ENCODE results near the gene MMP13. TPM values are rescaled to one million over a fixed set of nuclear protein-coding genes. Genes with fewer than 3 reads are reported as not detected.
"Not testable (repeated sequence)": the region's sequence is repeated elsewhere in the genome, so short reads cannot be mapped to it uniquely, and the experiment has no call there.

MMP13 gene
- total RNA-seq (2021; ENCODE audit: unreplicated experiment) (0.15 TPM), Bru-seq, nascent RNA (not detected), BruChase-seq, experiment 1, labeled RNA remaining after a 2-hour chase (percentile 7 among the genes with signal in this experiment), BruChase-seq, experiment 2, labeled RNA remaining after a 6-hour chase (not detected)
- not detected for polyA plus RNA-seq (2012; ENCODE audit: insufficient read length)
- long read RNA-seq: 0 reads

DNA sequence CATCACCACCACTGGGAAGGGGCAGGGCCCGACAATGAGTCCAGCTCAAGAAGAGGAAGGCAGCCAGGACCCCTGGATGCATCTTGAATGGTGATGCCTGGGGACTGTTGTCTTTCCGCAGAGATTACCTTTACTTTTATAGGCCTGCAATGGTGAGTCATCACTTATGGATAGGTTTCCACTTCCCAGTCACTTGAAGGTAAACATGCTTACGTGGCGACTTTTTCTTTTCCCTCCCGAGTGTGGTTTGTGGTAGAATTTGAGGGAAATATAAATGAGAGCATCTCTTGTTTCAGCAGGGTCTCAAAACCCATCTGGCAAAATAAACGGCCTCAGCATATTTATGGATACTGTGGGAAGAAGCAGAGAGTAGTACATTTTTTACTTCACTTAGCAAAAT, at the start of gene MMP13:
Gene MMP13, minus strand, starts transcription at position 109 of the 400 bp plus-strand sequence. Its CDS starts 27 bp downstream, at position 82.
- no peak for ATAC-seq
- DNase-seq (ENCODE audit: low read depth, low spot score): no peak
- POLR2A ChIA-PET: no interaction called here
- BruUV-seq (replicated peaks): no TSS peak
- intact Hi-C loops (cut with micrococcal nuclease; ENCODE audit: unreplicated experiment): no loop called here
- no peaks in the 10 kb centered on the region; the same call in 1 of the 2 replicates for H3K27me3 ChIP-seq (ENCODE audit: control insufficient read depth, insufficient read depth, low read length)
- in situ Hi-C loops (cut with HindIII; ENCODE audit: low pct_unique_long_range_greater_than_20kb, low sequenced_read_pairs): no loop called here
- no peak for TF ChIP-seq TCF7L2 (IDR thresholded peaks at IDR 0.05; ENCODE audit: low read depth, low read length)
- TF ChIP-seq, protein P1, sequence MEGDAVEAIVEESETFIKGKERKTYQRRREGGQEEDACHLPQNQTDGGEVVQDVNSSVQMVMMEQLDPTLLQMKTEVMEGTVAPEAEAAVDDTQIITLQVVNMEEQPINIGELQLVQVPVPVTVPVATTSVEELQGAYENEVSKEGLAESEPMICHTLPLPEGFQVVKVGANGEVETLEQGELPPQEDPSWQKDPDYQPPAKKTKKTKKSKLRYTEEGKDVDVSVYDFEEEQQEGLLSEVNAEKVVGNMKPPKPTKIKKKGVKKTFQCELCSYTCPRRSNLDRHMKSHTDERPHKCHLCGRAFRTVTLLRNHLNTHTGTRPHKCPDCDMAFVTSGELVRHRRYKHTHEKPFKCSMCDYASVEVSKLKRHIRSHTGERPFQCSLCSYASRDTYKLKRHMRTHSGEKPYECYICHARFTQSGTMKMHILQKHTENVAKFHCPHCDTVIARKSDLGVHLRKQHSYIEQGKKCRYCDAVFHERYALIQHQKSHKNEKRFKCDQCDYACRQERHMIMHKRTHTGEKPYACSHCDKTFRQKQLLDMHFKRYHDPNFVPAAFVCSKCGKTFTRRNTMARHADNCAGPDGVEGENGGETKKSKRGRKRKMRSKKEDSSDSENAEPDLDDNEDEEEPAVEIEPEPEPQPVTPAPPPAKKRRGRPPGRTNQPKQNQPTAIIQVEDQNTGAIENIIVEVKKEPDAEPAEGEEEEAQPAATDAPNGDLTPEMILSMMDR (IDR thresholded peaks at IDR 0.05): no peak
- TF ChIP-seq POLR2AphosphoS5 (IDR thresholded peaks at IDR 0.05; ENCODE audit: low read depth, low read length): no peak
- no peak for TF ChIP-seq SIN3A (IDR thresholded peaks at IDR 0.05; ENCODE audit: borderline replicate concordance, insufficient read depth, low read depth, low read length)
- TF ChIP-seq, protein P2, sequence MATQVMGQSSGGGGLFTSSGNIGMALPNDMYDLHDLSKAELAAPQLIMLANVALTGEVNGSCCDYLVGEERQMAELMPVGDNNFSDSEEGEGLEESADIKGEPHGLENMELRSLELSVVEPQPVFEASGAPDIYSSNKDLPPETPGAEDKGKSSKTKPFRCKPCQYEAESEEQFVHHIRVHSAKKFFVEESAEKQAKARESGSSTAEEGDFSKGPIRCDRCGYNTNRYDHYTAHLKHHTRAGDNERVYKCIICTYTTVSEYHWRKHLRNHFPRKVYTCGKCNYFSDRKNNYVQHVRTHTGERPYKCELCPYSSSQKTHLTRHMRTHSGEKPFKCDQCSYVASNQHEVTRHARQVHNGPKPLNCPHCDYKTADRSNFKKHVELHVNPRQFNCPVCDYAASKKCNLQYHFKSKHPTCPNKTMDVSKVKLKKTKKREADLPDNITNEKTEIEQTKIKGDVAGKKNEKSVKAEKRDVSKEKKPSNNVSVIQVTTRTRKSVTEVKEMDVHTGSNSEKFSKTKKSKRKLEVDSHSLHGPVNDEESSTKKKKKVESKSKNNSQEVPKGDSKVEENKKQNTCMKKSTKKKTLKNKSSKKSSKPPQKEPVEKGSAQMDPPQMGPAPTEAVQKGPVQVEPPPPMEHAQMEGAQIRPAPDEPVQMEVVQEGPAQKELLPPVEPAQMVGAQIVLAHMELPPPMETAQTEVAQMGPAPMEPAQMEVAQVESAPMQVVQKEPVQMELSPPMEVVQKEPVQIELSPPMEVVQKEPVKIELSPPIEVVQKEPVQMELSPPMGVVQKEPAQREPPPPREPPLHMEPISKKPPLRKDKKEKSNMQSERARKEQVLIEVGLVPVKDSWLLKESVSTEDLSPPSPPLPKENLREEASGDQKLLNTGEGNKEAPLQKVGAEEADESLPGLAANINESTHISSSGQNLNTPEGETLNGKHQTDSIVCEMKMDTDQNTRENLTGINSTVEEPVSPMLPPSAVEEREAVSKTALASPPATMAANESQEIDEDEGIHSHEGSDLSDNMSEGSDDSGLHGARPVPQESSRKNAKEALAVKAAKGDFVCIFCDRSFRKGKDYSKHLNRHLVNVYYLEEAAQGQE (IDR thresholded peaks at IDR 0.05; ENCODE audit: insufficient read depth in 1 of 2, low read depth in 2 of 2, low read length in 1 of 2): no peak
- H3K27ac ChIP-seq (ENCODE audit: low read length): no peak within 1 kb of the TSS
- H3K36me3 ChIP-seq (ENCODE audit: control insufficient read depth, insufficient read depth, low read length): no peaks in the 10 kb centered on the region
- no peaks in the 10 kb centered on the region for H3K9me3 ChIP-seq (ENCODE audit: control insufficient read depth, insufficient read depth, low read depth, low read length)
- no peak within 1 kb of the TSS for H3K4me3 ChIP-seq (ENCODE audit: low read depth in 2 of 2, low read length in 2 of 2)
- H3K4me1 ChIP-seq (ENCODE audit: control insufficient read depth, insufficient read depth, low read length): no peaks in the 10 kb centered on the region
- CTCF ChIA-PET: no interaction called here

DNA sequence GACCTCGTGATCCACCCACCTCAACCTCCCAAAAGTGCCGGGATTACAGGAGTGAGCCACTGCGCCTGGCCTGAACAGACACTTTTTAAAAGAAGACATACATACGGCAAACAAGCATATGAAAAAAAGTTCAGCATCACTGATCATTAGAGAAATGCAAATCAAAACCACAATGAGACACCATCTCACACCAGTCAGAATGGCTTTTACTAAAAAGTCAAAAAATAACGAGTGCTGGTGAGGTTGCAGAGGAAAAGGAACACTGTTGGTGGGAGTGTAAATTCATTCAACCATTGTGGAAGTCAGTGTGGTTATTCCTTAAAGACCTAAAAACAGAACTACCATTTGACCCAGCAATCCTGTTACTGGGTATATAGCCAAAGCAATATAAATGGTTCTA, 48.7 kb upstream of the MMP13 start:
- H3K4me1 ChIP-seq (ENCODE audit: control insufficient read depth, insufficient read depth, low read length); intact Hi-C loops (cut with micrococcal nuclease; ENCODE audit: unreplicated experiment); BruUV-seq (replicated peaks); POLR2A ChIA-PET; H3K27ac ChIP-seq (ENCODE audit: low read length); ATAC-seq; H3K36me3 ChIP-seq (ENCODE audit: control insufficient read depth, insufficient read depth, low read length); DNase-seq (ENCODE audit: low read depth, low spot score); CTCF ChIA-PET; H3K4me3 ChIP-seq (ENCODE audit: low read depth in 2 of 2, low read length in 2 of 2); H3K9me3 ChIP-seq (ENCODE audit: control insufficient read depth, insufficient read depth, low read depth, low read length); in situ Hi-C loops (cut with HindIII; ENCODE audit: low pct_unique_long_range_greater_than_20kb, low sequenced_read_pairs); H3K27me3 ChIP-seq (ENCODE audit: control insufficient read depth, insufficient read depth, low read length): not testable (repeated sequence)

DNA sequence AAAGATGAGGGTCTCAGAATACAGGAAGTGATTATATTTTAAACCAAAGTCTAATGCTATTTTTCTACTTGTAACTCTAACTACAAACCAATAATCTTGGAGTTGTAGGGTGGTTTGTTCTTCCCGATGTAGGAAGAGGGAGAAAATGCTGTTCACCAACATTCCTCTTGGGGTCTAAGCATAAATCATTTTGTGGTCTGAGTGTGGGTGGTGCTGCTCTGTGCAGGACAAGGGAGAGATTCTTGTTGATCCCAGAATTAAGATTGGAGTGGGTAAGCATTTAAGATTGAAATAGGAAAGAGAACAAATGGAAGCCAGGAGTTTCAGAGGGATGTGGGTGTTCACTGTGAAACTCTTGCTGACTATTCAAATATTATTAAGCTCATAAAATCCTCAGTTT, 38.6 kb upstream of the MMP13 start:
- POLR2A ChIA-PET: no interaction called here
- TF ChIP-seq POLR2AphosphoS5 (IDR thresholded peaks at IDR 0.05; ENCODE audit: low read depth, low read length) (no peak), SIN3A (IDR thresholded peaks at IDR 0.05; ENCODE audit: borderline replicate concordance, insufficient read depth, low read depth, low read length) (no peak), TCF7L2 (IDR thresholded peaks at IDR 0.05; ENCODE audit: low read depth, low read length) (no peak)
- TF ChIP-seq, protein P2 (IDR thresholded peaks at IDR 0.05; ENCODE audit: insufficient read depth in 1 of 2, low read depth in 2 of 2, low read length in 1 of 2): no peak
- TF ChIP-seq, protein P1 (IDR thresholded peaks at IDR 0.05): no peak
- Histone ChIP-seq H3K9me3 (ENCODE audit: control insufficient read depth, insufficient read depth, low read depth, low read length) (no peaks in the 10 kb centered on the region), H3K27me3 (ENCODE audit: control insufficient read depth, insufficient read depth, low read length) (peaks cover 3% of the 10 kb centered on the region; the same call in 1 of the 2 replicates), H3K4me3 (ENCODE audit: low read depth in 2 of 2, low read length in 2 of 2) (no peak overlapping the region), H3K36me3 (ENCODE audit: control insufficient read depth, insufficient read depth, low read length) (no peaks in the 10 kb centered on the region), H3K27ac (ENCODE audit: low read length) (no peak overlapping the region), H3K4me1 (ENCODE audit: control insufficient read depth, insufficient read depth, low read length) (no peaks in the 10 kb centered on the region)
- DNase-seq (ENCODE audit: low read depth, low spot score) (no peak), ATAC-seq (no peak)
- CTCF ChIA-PET: no interaction called here
- no TSS peak for BruUV-seq (replicated peaks)
- in situ Hi-C loops (cut with HindIII; ENCODE audit: low pct_unique_long_range_greater_than_20kb, low sequenced_read_pairs) (no loop called here), intact Hi-C loops (cut with micrococcal nuclease; ENCODE audit: unreplicated experiment) (no loop called here)
